ENCODE data around the gene MARCHF10.

DNA sequence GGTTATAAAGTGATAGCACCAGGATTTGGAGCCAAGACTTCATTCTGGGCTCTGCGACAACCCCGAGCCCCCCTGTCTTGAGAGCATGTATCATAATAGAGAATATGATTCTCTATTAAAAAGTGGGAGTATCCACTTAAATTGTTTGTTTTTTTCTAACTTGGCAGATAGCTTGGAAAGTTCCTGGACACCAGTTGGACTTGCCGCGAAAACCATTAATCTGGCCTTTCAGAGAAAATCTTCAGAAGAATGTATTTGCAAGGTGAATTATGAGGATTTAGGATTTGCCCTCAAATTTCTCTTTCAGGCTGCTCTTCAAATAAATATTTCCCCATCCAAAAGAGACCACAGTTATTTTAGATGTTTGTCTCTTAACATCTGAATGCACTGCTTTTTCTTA, 53.5 kb downstream of the MARCHF10 start:
- TF ChIP-seq, protein P1, sequence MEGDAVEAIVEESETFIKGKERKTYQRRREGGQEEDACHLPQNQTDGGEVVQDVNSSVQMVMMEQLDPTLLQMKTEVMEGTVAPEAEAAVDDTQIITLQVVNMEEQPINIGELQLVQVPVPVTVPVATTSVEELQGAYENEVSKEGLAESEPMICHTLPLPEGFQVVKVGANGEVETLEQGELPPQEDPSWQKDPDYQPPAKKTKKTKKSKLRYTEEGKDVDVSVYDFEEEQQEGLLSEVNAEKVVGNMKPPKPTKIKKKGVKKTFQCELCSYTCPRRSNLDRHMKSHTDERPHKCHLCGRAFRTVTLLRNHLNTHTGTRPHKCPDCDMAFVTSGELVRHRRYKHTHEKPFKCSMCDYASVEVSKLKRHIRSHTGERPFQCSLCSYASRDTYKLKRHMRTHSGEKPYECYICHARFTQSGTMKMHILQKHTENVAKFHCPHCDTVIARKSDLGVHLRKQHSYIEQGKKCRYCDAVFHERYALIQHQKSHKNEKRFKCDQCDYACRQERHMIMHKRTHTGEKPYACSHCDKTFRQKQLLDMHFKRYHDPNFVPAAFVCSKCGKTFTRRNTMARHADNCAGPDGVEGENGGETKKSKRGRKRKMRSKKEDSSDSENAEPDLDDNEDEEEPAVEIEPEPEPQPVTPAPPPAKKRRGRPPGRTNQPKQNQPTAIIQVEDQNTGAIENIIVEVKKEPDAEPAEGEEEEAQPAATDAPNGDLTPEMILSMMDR (IDR thresholded peaks at IDR 0.05; ENCODE audit: extremely low read depth in 1 of 2, insufficient read depth in 1 of 2, low read depth in 1 of 2, low read length in 2 of 2): no peak
- TF ChIP-seq POLR2A (IDR thresholded peaks at IDR 0.05; ENCODE audit: low read depth, low read length): no peak
- TF ChIP-seq POLR2AphosphoS5 (IDR thresholded peaks at IDR 0.05; ENCODE audit: insufficient read depth, low read depth, low read length): no peak
- TF ChIP-seq EZH2 (IDR thresholded peaks at IDR 0.05; ENCODE audit: borderline replicate concordance, low read depth, low read length, severe bottlenecking): no peak
- no peak for TF ChIP-seq FOS (IDR thresholded peaks at IDR 0.05; ENCODE audit: borderline replicate concordance, insufficient read depth, low read length)
- TF ChIP-seq, protein P2, sequence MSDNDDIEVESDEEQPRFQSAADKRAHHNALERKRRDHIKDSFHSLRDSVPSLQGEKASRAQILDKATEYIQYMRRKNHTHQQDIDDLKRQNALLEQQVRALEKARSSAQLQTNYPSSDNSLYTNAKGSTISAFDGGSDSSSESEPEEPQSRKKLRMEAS (IDR thresholded peaks at IDR 0.05; ENCODE audit: insufficient read depth, insufficient read length): no peak
